Trophoblast cell (in vitro differentiated cells and primary cell): ENCODE results near the gene SLC23A1.

Experiments
- DNase-seq, 2 donors: peaks; one replicate each; pipeline ENCODE4 v3.0.0-alpha.2; 2016
- H2AFZ ChIP-seq: 2 replicates; pipeline ENCODE4 v1.6.1; 2013; ENCODE audit warnings: low read length, moderate library complexity, mild to moderate bottlenecking; ENCODE audit not compliant: insufficient read depth, poor library complexity
- H2AK5ac ChIP-seq: 2 replicates; pipeline ENCODE4 v1.6.1; 2013; ENCODE audit warnings: mild to moderate bottlenecking, low read length
- H2BK120ac ChIP-seq: 2 replicates; pipeline ENCODE4 v1.6.1; 2013; ENCODE audit warnings: low read length, mild to moderate bottlenecking, moderate library complexity; ENCODE audit not compliant: insufficient read depth, poor library complexity
- H2BK12ac ChIP-seq: 2 replicates; pipeline ENCODE4 v1.6.1; 2013; ENCODE audit warnings: mild to moderate bottlenecking, low read length, moderate library complexity
- H2BK5ac ChIP-seq: 2 replicates; pipeline ENCODE4 v1.6.1; 2013; ENCODE audit warnings: low read length, low read depth, moderate library complexity, mild to moderate bottlenecking; ENCODE audit not compliant: poor library complexity
- H3K14ac ChIP-seq: 2 replicates; pipeline ENCODE4 v1.6.1; 2013; ENCODE audit warnings: mild to moderate bottlenecking, low read length
- H3K18ac ChIP-seq: 2 replicates; pipeline ENCODE4 v1.6.1; 2013; ENCODE audit warnings: mild to moderate bottlenecking, low read length
- H3K23ac ChIP-seq: 2 replicates; pipeline ENCODE4 v1.6.1; 2013; ENCODE audit warnings: low read length
- H3K27ac ChIP-seq: 2 replicates; pipeline ENCODE4 v1.5.1; 2013; ENCODE audit warnings: low read depth, mild to moderate bottlenecking, inconsistent platforms, low read length, moderate library complexity
- H3K27me3 ChIP-seq: 2 replicates; pipeline ENCODE4 v1.6.1; 2013; ENCODE audit warnings: inconsistent platforms, mild to moderate bottlenecking, low read length, moderate library complexity; ENCODE audit not compliant: insufficient read depth
- H3K36me3 ChIP-seq, 2 experiments: 1 replicate in 1 of 2; 2 replicates in 1 of 2; pipeline ENCODE4 v1.6.1; 2013; ENCODE audit warnings: low read length in 2 of 2, mild to moderate bottlenecking in 2 of 2, moderate library complexity in 1 of 2; ENCODE audit not compliant: insufficient read depth in 2 of 2, control insufficient read depth in 1 of 2
- H3K4ac ChIP-seq: 2 replicates; pipeline ENCODE4 v1.6.1; 2013; ENCODE audit warnings: low read depth, mild to moderate bottlenecking, low read length, moderate library complexity
- H3K4me1 ChIP-seq, 2 experiments: 1 replicate in 1 of 2; 2 replicates in 1 of 2; pipeline ENCODE4 v1.6.1; 2013; ENCODE audit warnings: low read length in 2 of 2, mild to moderate bottlenecking in 2 of 2, moderate library complexity in 1 of 2; ENCODE audit not compliant: insufficient read depth in 2 of 2, control insufficient read depth in 1 of 2
- H3K4me2 ChIP-seq: 2 replicates; pipeline ENCODE4 v1.6.1; 2013; ENCODE audit warnings: inconsistent platforms, mild to moderate bottlenecking, low read length, moderate library complexity
- H3K4me3 ChIP-seq: 2 replicates; pipeline ENCODE4 v1.5.1; 2013; ENCODE audit warnings: mild to moderate bottlenecking, low read depth, low read length, inconsistent platforms
- H3K79me1 ChIP-seq: one replicate; pipeline ENCODE4 v1.6.1; 2013; ENCODE audit warnings: low read length
- H3K79me2 ChIP-seq: 2 replicates; pipeline ENCODE4 v1.6.1; 2013; ENCODE audit warnings: low read length, mild to moderate bottlenecking; ENCODE audit not compliant: control insufficient read depth, insufficient read depth, poor library complexity
- H3K9ac ChIP-seq: 2 replicates; pipeline ENCODE4 v1.6.1; 2013; ENCODE audit warnings: mild to moderate bottlenecking, low read length
- H3K9me3 ChIP-seq: 2 replicates; pipeline ENCODE4 v1.6.1; 2013; ENCODE audit warnings: low read depth, mild to moderate bottlenecking, control low read depth, inconsistent platforms, low read length; ENCODE audit not compliant: insufficient read depth
- H4K12ac ChIP-seq: 2 replicates; pipeline ENCODE4 v1.6.1; 2013; ENCODE audit warnings: low read depth, mild to moderate bottlenecking, low read length, moderate library complexity
- H4K8ac ChIP-seq: 2 replicates; pipeline ENCODE4 v1.6.1; 2013; ENCODE audit warnings: low read depth, mild to moderate bottlenecking, low read length, moderate library complexity
- H4K91ac ChIP-seq: one replicate; pipeline ENCODE4 v1.6.1; 2013; ENCODE audit warnings: low read depth, mild to moderate bottlenecking, low read length, moderate library complexity
- WGBS: extraction: QIAGEN DNeasy Blood & Tissue Kit; methylation state at CpG from one replicate; pipeline ENCODE4 v1.1.7; 2013; ENCODE audit warnings: missing lambda C conversion rate; ENCODE audit not compliant: insufficient read length, insufficient coverage; ENCODE audit errors: extremely low coverage; 5-methylcytosine and 5-hydroxymethylcytosine counted together

The SLC23A1 gene

DNA sequence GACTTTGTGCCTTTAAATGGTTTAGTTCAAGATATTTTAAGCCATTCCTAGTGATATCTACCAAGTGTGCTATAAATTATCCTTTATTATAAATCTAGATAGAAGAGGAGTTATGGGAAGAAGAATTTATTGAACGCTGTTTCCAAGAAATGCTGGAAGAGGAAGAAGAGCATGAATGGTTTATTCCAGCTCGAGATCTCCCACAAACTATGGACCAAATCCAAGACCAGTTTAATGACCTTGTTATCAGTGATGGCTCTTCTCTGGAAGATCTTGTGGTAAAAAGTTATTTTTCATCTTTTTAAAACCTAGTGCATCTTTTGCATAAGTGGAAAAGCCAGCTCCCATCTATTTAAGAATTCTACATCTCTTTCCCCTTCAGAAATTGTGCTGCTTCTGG lies 18.6 kb downstream of the SLC23A1 start:
- no CpG with 5 or more reads among the region's 2 CpGs for WGBS
- no peak for DNase-seq

DNA sequence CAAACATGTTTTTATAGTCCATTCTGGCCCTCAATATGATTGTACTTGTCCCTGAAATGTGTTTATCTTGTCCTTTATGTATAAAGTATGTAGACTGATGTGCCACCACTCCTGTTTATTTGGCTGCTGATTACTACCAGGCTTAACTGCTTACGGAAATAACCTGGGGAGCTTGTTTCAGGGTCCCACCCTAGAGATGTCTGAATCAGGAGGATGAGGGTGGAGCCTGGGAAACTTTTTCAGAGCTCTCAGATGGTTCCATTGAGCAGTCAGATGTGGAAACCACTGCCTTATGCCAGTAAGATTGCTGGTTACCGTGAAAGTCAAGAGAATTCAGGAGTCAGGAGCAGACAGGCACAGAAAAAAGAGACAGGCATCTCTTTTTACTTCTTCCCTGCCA lies 19.2 kb downstream of the SLC23A1 start:
- no peak overlapping the region for H3K23ac ChIP-seq
- H3K9ac ChIP-seq = no peak overlapping the region
- peaks cover 28 to 32% of the 10 kb centered on the region in 2 experiments for H3K36me3 ChIP-seq
- H3K4ac ChIP-seq = no peak overlapping the region
- H2BK120ac ChIP-seq = no peak overlapping the region
- WGBS = no CpG with 5 or more reads among the region's 2 CpGs
- no peak overlapping the region for H2BK5ac ChIP-seq
- H3K79me2 ChIP-seq = peaks cover 4% of the 10 kb centered on the region
- no peak overlapping the region for H3K18ac ChIP-seq
- H3K79me1 ChIP-seq = no peaks in the 10 kb centered on the region
- H3K9me3 ChIP-seq = no peaks in the 10 kb centered on the region
- no peak for DNase-seq
- no peak overlapping the region for H2AFZ ChIP-seq
- no peak overlapping the region for H3K27ac ChIP-seq
- H2AK5ac ChIP-seq = no peak overlapping the region
- no peaks in the 10 kb centered on the region for H3K4me1 ChIP-seq
- H3K27me3 ChIP-seq = no peaks in the 10 kb centered on the region
- H3K4me2 ChIP-seq = no peak overlapping the region
- no peak overlapping the region for H3K4me3 ChIP-seq
- no peak overlapping the region for H2BK12ac ChIP-seq
- no peak overlapping the region for H4K8ac ChIP-seq
- no peak overlapping the region for H3K14ac ChIP-seq
- no peak overlapping the region for H4K12ac ChIP-seq
- no peak overlapping the region for H4K91ac ChIP-seq

More for the DNA sequence above, 18.6 kb downstream of the SLC23A1 start:
- Histone ChIP-seq H4K12ac (no peak overlapping the region), H3K79me1 (no peaks in the 10 kb centered on the region), H4K91ac (no peak overlapping the region), H3K79me2 (peaks cover 2% of the 10 kb centered on the region), H3K23ac (no peak overlapping the region), H2AK5ac (no peak overlapping the region), H3K4me2 (no peak overlapping the region), H3K14ac (no peak overlapping the region), H3K36me3 (peaks cover 28 to 30% of the 10 kb centered on the region in 2 experiments), H2AFZ (no peak overlapping the region), H2BK120ac (no peak overlapping the region), H2BK5ac (no peak overlapping the region), H3K9me3 (no peaks in the 10 kb centered on the region), H3K27ac (no peak overlapping the region), H3K4me1 (no peaks in the 10 kb centered on the region), H3K27me3 (no peaks in the 10 kb centered on the region), H3K4ac (no peak overlapping the region), H3K18ac (no peak overlapping the region), H4K8ac (no peak overlapping the region), H2BK12ac (no peak overlapping the region), H3K4me3 (no peak overlapping the region), H3K9ac (no peak overlapping the region)

DNA sequence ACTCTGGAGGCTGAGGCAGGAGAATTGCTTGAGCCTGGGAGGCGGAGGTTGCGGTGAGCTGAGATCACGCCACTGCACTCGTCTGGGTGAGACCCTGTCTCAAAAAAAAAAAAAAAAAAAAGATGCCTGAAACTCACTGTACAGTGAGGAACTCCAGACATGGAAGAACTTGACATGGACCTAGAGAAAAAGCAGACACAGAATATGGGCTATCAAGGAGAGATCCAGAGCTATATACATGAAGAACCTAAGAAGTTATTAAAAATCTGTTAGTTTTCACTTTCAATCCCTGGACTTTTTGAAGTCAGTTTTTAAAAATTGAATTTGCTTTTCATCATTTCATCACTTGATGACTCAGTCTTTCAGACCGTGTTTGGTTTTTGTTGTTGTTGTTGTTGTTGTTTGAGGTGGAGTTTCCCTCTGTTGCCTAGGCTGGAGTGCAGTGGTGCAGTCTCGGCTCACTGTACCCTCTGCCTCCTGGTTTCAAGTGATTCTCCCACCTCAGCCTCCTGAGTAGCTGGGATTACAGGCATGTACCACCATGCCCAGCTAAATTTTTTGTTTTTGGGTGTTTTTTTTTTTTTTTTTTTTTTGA lies 21.2 kb downstream of the SLC23A1 start:
- Histone ChIP-seq H3K4me2 (no peak overlapping the region), H3K23ac (no peak overlapping the region), H4K12ac (no peak overlapping the region), H3K79me1 (no peaks in the 10 kb centered on the region), H4K91ac (no peak overlapping the region), H2AK5ac (no peak overlapping the region), H3K9ac (no peak overlapping the region), H3K4me1 (no peaks in the 10 kb centered on the region), H4K8ac (no peak overlapping the region), H3K18ac (no peak overlapping the region), H3K36me3 (peaks cover 24 to 30% of the 10 kb centered on the region in 2 experiments), H3K9me3 (no peaks in the 10 kb centered on the region), H2BK5ac (no peak overlapping the region), H2AFZ (no peak overlapping the region), H3K4ac (peak overlapping the region; percentile 64), H3K27me3 (no peaks in the 10 kb centered on the region), H2BK120ac (no peak overlapping the region), H2BK12ac (no peak overlapping the region), H3K14ac (no peak overlapping the region), H3K4me3 (no peak overlapping the region), H3K27ac (no peak overlapping the region), H3K79me2 (peaks cover 5% of the 10 kb centered on the region)
- DNase-seq = no peak
- WGBS = no CpG with 5 or more reads among the region's 6 CpGs

DNA sequence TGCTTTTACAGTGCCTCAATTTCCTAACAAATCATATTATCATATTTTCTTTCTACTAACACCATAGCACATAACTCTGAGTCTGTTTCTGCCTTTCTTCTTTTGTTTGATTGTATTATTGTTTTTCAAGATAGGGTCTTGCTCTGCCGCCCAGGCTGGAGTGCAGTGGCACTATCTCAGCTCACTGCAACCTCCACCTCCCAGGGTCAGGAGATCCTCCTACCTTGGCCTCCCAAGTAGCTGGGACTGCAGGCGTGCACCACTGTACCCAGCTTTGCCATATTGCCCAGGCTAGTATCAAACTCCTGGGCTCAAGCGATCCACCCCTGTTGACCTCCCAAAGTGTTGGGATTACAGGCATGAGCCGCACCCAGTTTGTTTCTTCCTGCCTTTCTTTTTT lies 22.7 kb downstream of the SLC23A1 start:
- H3K27ac ChIP-seq = no peak overlapping the region
- H2BK5ac ChIP-seq = no peak overlapping the region
- H3K4me1 ChIP-seq = no peaks in the 10 kb centered on the region
- H2AK5ac ChIP-seq = no peak overlapping the region
- H2BK12ac ChIP-seq = no peak overlapping the region
- no peak overlapping the region for H3K4me3 ChIP-seq
- H3K36me3 ChIP-seq = peaks cover 17 to 19% of the 10 kb centered on the region in 2 experiments
- no peak overlapping the region for H2AFZ ChIP-seq
- H3K9ac ChIP-seq = no peak overlapping the region
- H3K79me1 ChIP-seq = no peaks in the 10 kb centered on the region
- no peak for DNase-seq
- H3K27me3 ChIP-seq = no peaks in the 10 kb centered on the region
- no peak overlapping the region for H2BK120ac ChIP-seq
- no peaks in the 10 kb centered on the region for H3K9me3 ChIP-seq
- no peak overlapping the region for H4K12ac ChIP-seq
- no peak overlapping the region for H3K18ac ChIP-seq
- H3K23ac ChIP-seq = no peak overlapping the region
- H3K4me2 ChIP-seq = no peak overlapping the region
- no peak overlapping the region for H4K8ac ChIP-seq
- no CpG with 5 or more reads among the region's 4 CpGs for WGBS
- no peak overlapping the region for H4K91ac ChIP-seq
- peaks cover 5% of the 10 kb centered on the region for H3K79me2 ChIP-seq
- no peak overlapping the region for H3K4ac ChIP-seq
- H3K14ac ChIP-seq = no peak overlapping the region
